ENCODE data around the gene STAG2.

STAG2 gene

GRCh38 chrX:124085063-124085462 lies 123.6 kb downstream of the STAG2 start:
- H3K4me2 ChIP-seq (ENCODE audit: low read length, poor library complexity, severe bottlenecking): no peak overlapping the region
- H2BK15ac ChIP-seq (ENCODE audit: low read depth, poor library complexity, severe bottlenecking): no peak overlapping the region
- no peak overlapping the region for H2BK120ac ChIP-seq (ENCODE audit: low read depth, low read length)
- H4K91ac ChIP-seq (ENCODE audit: low read length): no peak overlapping the region
- no peaks in the 10 kb centered on the region for H3K4me1 ChIP-seq (ENCODE audit: control insufficient read depth, insufficient read depth, low read depth, low read length)
- peaks cover 6 to 87% of the 10 kb centered on the region in 2 experiments for H3K36me3 ChIP-seq (ENCODE audit: control insufficient read depth in 1 of 2, insufficient read depth in 2 of 2, low read depth in 1 of 2, low read length in 2 of 2)
- H4K8ac ChIP-seq (ENCODE audit: low read length): no peak overlapping the region
- no peak overlapping the region for H2AK5ac ChIP-seq (ENCODE audit: low read length, severe bottlenecking)
- H3K79me1 ChIP-seq (replicated peaks; ENCODE audit: low read length, poor library complexity, severe bottlenecking): peaks cover 4% of the 10 kb centered on the region
- H3K23ac ChIP-seq (ENCODE audit: low read length in 2 of 2): no peak overlapping the region
- H3K4ac ChIP-seq (ENCODE audit: low read depth in 1 of 2, low read length in 2 of 2): no peak overlapping the region
- H2BK5ac ChIP-seq (ENCODE audit: low read depth, low read length, poor library complexity, severe bottlenecking): no peak overlapping the region
- H3K27ac ChIP-seq (ENCODE audit: low read length, poor library complexity, severe bottlenecking): no peak overlapping the region
- no peak overlapping the region for H2AFZ ChIP-seq (ENCODE audit: low read depth, low read length)
- H3K9me3 ChIP-seq (ENCODE audit: control insufficient read depth, low read length): no peaks in the 10 kb centered on the region
- no peak overlapping the region for H2BK12ac ChIP-seq (ENCODE audit: low read length in 2 of 2)
- 89% methylated on average over 2 of the region's 2 CpGs for WGBS
- H3K4me3 ChIP-seq (ENCODE audit: insufficient read depth in 1 of 2, low read depth in 1 of 2, low read length in 2 of 2): no peak overlapping the region
- DNase-seq: no peak
- H3K14ac ChIP-seq (ENCODE audit: low read length in 2 of 2): no peak overlapping the region
- H3K9ac ChIP-seq (ENCODE audit: low read length): no peak overlapping the region
- H3K27me3 ChIP-seq (ENCODE audit: control insufficient read depth in 1 of 2, insufficient read depth in 1 of 2, low read length in 2 of 2): no peaks in the 10 kb centered on the region
- no peak overlapping the region for H3K18ac ChIP-seq (ENCODE audit: low read depth in 1 of 2, low read length in 2 of 2)

GRCh38 chrX:124086411-124086810 lies 124.9 kb downstream of the STAG2 start:
- no peak overlapping the region for H3K4me2 ChIP-seq (ENCODE audit: low read length, poor library complexity, severe bottlenecking)
- no peak overlapping the region for H4K91ac ChIP-seq (ENCODE audit: low read length)
- H2AK5ac ChIP-seq (ENCODE audit: low read length, severe bottlenecking): no peak overlapping the region
- no peak overlapping the region for H3K23ac ChIP-seq (ENCODE audit: low read length in 2 of 2)
- no peak overlapping the region for H2BK12ac ChIP-seq (ENCODE audit: low read length in 2 of 2)
- no peak overlapping the region for H3K27ac ChIP-seq (ENCODE audit: low read length, poor library complexity, severe bottlenecking)
- 100% methylated on average over 4 of the region's 7 CpGs for WGBS
- no peak overlapping the region for H2BK5ac ChIP-seq (ENCODE audit: low read depth, low read length, poor library complexity, severe bottlenecking)
- H2BK120ac ChIP-seq (ENCODE audit: low read depth, low read length): no peak overlapping the region
- no peak overlapping the region for H3K14ac ChIP-seq (ENCODE audit: low read length in 2 of 2)
- H3K36me3 ChIP-seq (ENCODE audit: control insufficient read depth in 1 of 2, insufficient read depth in 2 of 2, low read depth in 1 of 2, low read length in 2 of 2): peaks cover 3 to 89% of the 10 kb centered on the region in 2 experiments
- H3K9me3 ChIP-seq (ENCODE audit: control insufficient read depth, low read length): no peaks in the 10 kb centered on the region
- H2BK15ac ChIP-seq (ENCODE audit: low read depth, poor library complexity, severe bottlenecking): no peak overlapping the region
- no peak overlapping the region for H3K4me3 ChIP-seq (ENCODE audit: insufficient read depth in 1 of 2, low read depth in 1 of 2, low read length in 2 of 2)
- H3K9ac ChIP-seq (ENCODE audit: low read length): no peak overlapping the region
- H3K27me3 ChIP-seq (ENCODE audit: control insufficient read depth in 1 of 2, insufficient read depth in 1 of 2, low read length in 2 of 2): no peaks in the 10 kb centered on the region
- no peak overlapping the region for H4K8ac ChIP-seq (ENCODE audit: low read length)
- H3K4me1 ChIP-seq (ENCODE audit: control insufficient read depth, insufficient read depth, low read depth, low read length): no peaks in the 10 kb centered on the region
- no peak overlapping the region for H3K18ac ChIP-seq (ENCODE audit: low read depth in 1 of 2, low read length in 2 of 2)
- no peak overlapping the region for H2AFZ ChIP-seq (ENCODE audit: low read depth, low read length)
- peaks cover 8% of the 10 kb centered on the region for H3K79me1 ChIP-seq (replicated peaks; ENCODE audit: low read length, poor library complexity, severe bottlenecking)
- no peak for DNase-seq
- no peak overlapping the region for H3K4ac ChIP-seq (ENCODE audit: low read depth in 1 of 2, low read length in 2 of 2)

- Histone ChIP-seq H2BK12ac (ENCODE audit: low read length in 2 of 2) (no peak overlapping the region), H3K4ac (ENCODE audit: low read depth in 1 of 2, low read length in 2 of 2) (no peak overlapping the region), H3K79me1 (replicated peaks; ENCODE audit: low read length, poor library complexity, severe bottlenecking) (peaks cover 8% of the 10 kb centered on the region), H2AK5ac (ENCODE audit: low read length, severe bottlenecking) (no peak overlapping the region), H4K91ac (ENCODE audit: low read length) (no peak overlapping the region), H3K18ac (ENCODE audit: low read depth in 1 of 2, low read length in 2 of 2) (no peak overlapping the region), H3K9me3 (ENCODE audit: control insufficient read depth, low read length) (no peaks in the 10 kb centered on the region), H3K14ac (ENCODE audit: low read length in 2 of 2) (no peak overlapping the region), H3K4me3 (ENCODE audit: insufficient read depth in 1 of 2, low read depth in 1 of 2, low read length in 2 of 2) (no peak overlapping the region), H3K9ac (ENCODE audit: low read length) (no peak overlapping the region), H2BK15ac (ENCODE audit: low read depth, poor library complexity, severe bottlenecking) (no peak overlapping the region), H3K4me1 (ENCODE audit: control insufficient read depth, insufficient read depth, low read depth, low read length) (no peaks in the 10 kb centered on the region), H2AFZ (ENCODE audit: low read depth, low read length) (no peak overlapping the region), H4K8ac (ENCODE audit: low read length) (no peak overlapping the region), H3K27ac (ENCODE audit: low read length, poor library complexity, severe bottlenecking) (no peak overlapping the region), H3K23ac (ENCODE audit: low read length in 2 of 2) (no peak overlapping the region), H2BK120ac (ENCODE audit: low read depth, low read length) (no peak overlapping the region), H2BK5ac (ENCODE audit: low read depth, low read length, poor library complexity, severe bottlenecking) (no peak overlapping the region), H3K4me2 (ENCODE audit: low read length, poor library complexity, severe bottlenecking) (no peak overlapping the region), H3K36me3 (ENCODE audit: control insufficient read depth in 1 of 2, insufficient read depth in 2 of 2, low read depth in 1 of 2, low read length in 2 of 2) (peaks cover 0 to 89% of the 10 kb centered on the region in 2 experiments), H3K27me3 (ENCODE audit: control insufficient read depth in 1 of 2, insufficient read depth in 1 of 2, low read length in 2 of 2) (no peaks in the 10 kb centered on the region)
- 100% methylated on average over 5 of the region's 6 CpGs for WGBS
- DNase-seq: no peak
These were observed 125.7 kb downstream of the STAG2 start for GRCh38 chrX:124087000-124087746.

- no peak overlapping the region for H3K27ac ChIP-seq (ENCODE audit: low read length, poor library complexity, severe bottlenecking)
- H3K4ac ChIP-seq (ENCODE audit: low read depth in 1 of 2, low read length in 2 of 2): no peak overlapping the region
- H2AFZ ChIP-seq (ENCODE audit: low read depth, low read length): no peak overlapping the region
- no peaks in the 10 kb centered on the region for H3K27me3 ChIP-seq (ENCODE audit: control insufficient read depth in 1 of 2, insufficient read depth in 1 of 2, low read length in 2 of 2)
- H3K4me3 ChIP-seq (ENCODE audit: insufficient read depth in 1 of 2, low read depth in 1 of 2, low read length in 2 of 2): no peak overlapping the region
- H4K8ac ChIP-seq (ENCODE audit: low read length): no peak overlapping the region
- no peak overlapping the region for H2AK5ac ChIP-seq (ENCODE audit: low read length, severe bottlenecking)
- H2BK12ac ChIP-seq (ENCODE audit: low read length in 2 of 2): no peak overlapping the region
- H3K79me1 ChIP-seq (replicated peaks; ENCODE audit: low read length, poor library complexity, severe bottlenecking): peaks cover 6% of the 10 kb centered on the region
- H3K36me3 ChIP-seq (ENCODE audit: control insufficient read depth in 1 of 2, insufficient read depth in 2 of 2, low read depth in 1 of 2, low read length in 2 of 2): peaks cover 0 to 80% of the 10 kb centered on the region in 2 experiments
- H3K4me1 ChIP-seq (ENCODE audit: control insufficient read depth, insufficient read depth, low read depth, low read length): no peaks in the 10 kb centered on the region
- H2BK120ac ChIP-seq (ENCODE audit: low read depth, low read length): no peak overlapping the region
- H3K4me2 ChIP-seq (ENCODE audit: low read length, poor library complexity, severe bottlenecking): no peak overlapping the region
- DNase-seq: no peak
- H3K23ac ChIP-seq (ENCODE audit: low read length in 2 of 2): no peak overlapping the region
- no peak overlapping the region for H3K14ac ChIP-seq (ENCODE audit: low read length in 2 of 2)
- H3K9me3 ChIP-seq (ENCODE audit: control insufficient read depth, low read length): no peaks in the 10 kb centered on the region
- H4K91ac ChIP-seq (ENCODE audit: low read length): no peak overlapping the region
- H2BK5ac ChIP-seq (ENCODE audit: low read depth, low read length, poor library complexity, severe bottlenecking): no peak overlapping the region
- WGBS: no CpG with 5 or more reads among the region's 4 CpGs
- H3K18ac ChIP-seq (ENCODE audit: low read depth in 1 of 2, low read length in 2 of 2): no peak overlapping the region
- H3K9ac ChIP-seq (ENCODE audit: low read length): no peak overlapping the region
- H2BK15ac ChIP-seq (ENCODE audit: low read depth, poor library complexity, severe bottlenecking): no peak overlapping the region
These were observed 131.7 kb downstream of the STAG2 start for GRCh38 chrX:124093222-124093621.

Data from mesenchymal stem cell (in vitro differentiated cells and primary cell).